ENCODE results near the gene PAX4. TPM values are rescaled to one million over a fixed set of nuclear protein-coding genes. Genes with fewer than 3 reads are reported as not detected.

The PAX4 gene, protein sequence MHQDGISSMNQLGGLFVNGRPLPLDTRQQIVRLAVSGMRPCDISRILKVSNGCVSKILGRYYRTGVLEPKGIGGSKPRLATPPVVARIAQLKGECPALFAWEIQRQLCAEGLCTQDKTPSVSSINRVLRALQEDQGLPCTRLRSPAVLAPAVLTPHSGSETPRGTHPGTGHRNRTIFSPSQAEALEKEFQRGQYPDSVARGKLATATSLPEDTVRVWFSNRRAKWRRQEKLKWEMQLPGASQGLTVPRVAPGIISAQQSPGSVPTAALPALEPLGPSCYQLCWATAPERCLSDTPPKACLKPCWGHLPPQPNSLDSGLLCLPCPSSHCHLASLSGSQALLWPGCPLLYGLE
- not detected for total RNA-seq

DNA sequence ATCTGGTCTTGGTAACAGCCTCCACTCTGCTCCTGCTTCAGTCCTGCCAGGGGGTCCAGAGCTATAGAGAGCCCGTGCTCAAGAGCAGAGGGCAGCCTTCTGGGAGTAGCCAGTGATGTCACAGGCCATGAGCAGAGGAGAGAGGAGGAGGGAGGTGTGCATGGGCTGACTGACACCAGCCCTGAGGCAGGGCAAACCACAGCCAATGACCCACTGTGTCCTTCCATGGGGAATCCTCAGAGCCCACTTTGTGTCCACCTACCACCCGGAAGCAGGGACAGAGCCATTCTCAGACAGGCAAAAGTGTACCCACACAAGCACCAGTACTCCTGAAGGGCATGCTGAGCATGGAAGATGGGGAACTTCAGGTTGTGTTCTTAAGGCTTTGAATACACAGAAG lies at the start of gene PAX4:
Gene PAX4, minus strand, starts transcription at position 101 of the 400 bp plus-strand sequence. CDS start 2,214 bp downstream, outside the sequence.
- peaks cover 0 to 6% (median 0%) of the 10 kb centered on the region in 4 donors for H3K4me1 ChIP-seq
- H3K27me3 ChIP-seq, result peaks cover 0 to 15% (median 7%) of the 10 kb centered on the region in 4 donors
- TF ChIP-seq, protein P1, sequence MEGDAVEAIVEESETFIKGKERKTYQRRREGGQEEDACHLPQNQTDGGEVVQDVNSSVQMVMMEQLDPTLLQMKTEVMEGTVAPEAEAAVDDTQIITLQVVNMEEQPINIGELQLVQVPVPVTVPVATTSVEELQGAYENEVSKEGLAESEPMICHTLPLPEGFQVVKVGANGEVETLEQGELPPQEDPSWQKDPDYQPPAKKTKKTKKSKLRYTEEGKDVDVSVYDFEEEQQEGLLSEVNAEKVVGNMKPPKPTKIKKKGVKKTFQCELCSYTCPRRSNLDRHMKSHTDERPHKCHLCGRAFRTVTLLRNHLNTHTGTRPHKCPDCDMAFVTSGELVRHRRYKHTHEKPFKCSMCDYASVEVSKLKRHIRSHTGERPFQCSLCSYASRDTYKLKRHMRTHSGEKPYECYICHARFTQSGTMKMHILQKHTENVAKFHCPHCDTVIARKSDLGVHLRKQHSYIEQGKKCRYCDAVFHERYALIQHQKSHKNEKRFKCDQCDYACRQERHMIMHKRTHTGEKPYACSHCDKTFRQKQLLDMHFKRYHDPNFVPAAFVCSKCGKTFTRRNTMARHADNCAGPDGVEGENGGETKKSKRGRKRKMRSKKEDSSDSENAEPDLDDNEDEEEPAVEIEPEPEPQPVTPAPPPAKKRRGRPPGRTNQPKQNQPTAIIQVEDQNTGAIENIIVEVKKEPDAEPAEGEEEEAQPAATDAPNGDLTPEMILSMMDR (IDR thresholded peaks at IDR 0.05), result no peak
- TF ChIP-seq POLR2AphosphoS5 (IDR thresholded peaks at IDR 0.05), result no peak
- no peak for TF ChIP-seq EP300 (IDR thresholded peaks at IDR 0.05)
- no peak for TF ChIP-seq POLR2A (IDR thresholded peaks at IDR 0.05)
- H3K4me3 ChIP-seq, result no peak within 1 kb of the TSS
- H3K27ac ChIP-seq, result no peak within 1 kb of the TSS
- ATAC-seq (ENCODE audit: low FRiP score in 2 of 2) (no peak), DNase-seq (no peak)
- H3K9me3 ChIP-seq, result no peaks in the 10 kb centered on the region
- no peaks in the 10 kb centered on the region for H3K36me3 ChIP-seq
- WGBS, 2 donors, result 54% methylated on average over 2 of the region's 2 CpGs; no CpG with 5 or more reads in 1 of the 2 donors

DNA sequence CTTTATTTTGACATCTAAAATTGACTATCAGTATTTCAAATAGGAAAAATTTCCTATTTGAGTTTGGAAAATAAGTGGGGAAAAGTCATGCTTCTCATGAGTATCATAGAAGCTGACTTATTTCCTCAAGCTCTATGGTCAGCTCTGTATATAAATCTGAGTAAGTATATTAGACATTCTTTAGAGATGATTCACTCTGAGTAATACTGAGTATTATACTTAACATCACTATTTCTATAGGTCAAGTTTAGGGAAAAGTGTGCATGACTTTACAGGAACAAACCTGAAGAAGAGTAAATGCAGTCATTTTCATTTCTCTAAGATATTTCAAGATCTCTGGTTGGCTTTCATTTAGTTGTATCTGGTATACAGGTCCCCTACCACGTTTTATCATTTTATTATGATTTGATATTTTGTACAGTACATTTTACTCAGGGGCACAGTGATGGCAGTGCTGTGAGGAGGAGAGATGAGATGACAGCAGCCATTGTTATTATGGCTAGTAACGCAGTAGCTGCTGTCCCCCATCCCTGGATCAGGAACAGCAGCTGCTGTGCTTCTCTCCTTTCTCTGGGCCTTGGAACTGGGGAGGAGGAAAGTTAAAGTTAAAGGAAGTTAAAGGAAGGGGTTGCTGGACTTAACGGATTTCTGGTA lies 49.2 kb upstream of the PAX4 start:
- WGBS, 2 donors, result 86 to 94% methylated on average over 3 of the region's 3 CpGs
- no peak overlapping the region for H3K27ac ChIP-seq
- no peak for TF ChIP-seq POLR2A (IDR thresholded peaks at IDR 0.05)
- no peak for TF ChIP-seq POLR2AphosphoS5 (IDR thresholded peaks at IDR 0.05)
- TF ChIP-seq, protein P1 (IDR thresholded peaks at IDR 0.05), result no peak
- no peak for TF ChIP-seq EP300 (IDR thresholded peaks at IDR 0.05)
- peaks cover 0 to 7% (median 2%) of the 10 kb centered on the region in 4 donors for H3K4me1 ChIP-seq
- no peaks in the 10 kb centered on the region for H3K27me3 ChIP-seq
- no peak for DNase-seq
- ATAC-seq (ENCODE audit: low FRiP score in 2 of 2), result no peak
- no peak overlapping the region for H3K4me3 ChIP-seq
- no peaks in the 10 kb centered on the region for H3K9me3 ChIP-seq
- no peaks in the 10 kb centered on the region for H3K36me3 ChIP-seq

DNA sequence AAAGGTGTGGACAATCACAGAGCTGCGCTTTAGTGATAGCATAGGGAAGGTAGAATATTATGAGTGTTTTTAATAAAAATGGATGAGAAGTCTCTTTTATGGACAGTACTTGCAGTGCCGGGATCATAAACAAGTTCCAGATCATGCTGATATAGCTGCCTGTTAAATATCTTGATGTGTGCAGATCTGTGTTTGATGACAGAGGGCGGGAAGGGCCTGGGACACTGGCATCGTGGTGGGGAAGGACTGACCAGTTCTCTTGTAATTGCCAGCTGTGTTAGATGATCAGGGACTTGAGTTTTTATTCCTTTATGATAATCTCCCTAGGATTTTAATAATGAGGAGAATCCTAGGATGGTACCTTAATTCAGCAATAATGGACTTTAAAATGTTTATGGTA lies 48.7 kb upstream of the PAX4 start:
- no peak for ATAC-seq (ENCODE audit: low FRiP score in 2 of 2)
- no peak for DNase-seq
- Histone ChIP-seq H3K27me3 (no peaks in the 10 kb centered on the region), H3K9me3 (no peaks in the 10 kb centered on the region), H3K4me3 (no peak overlapping the region), H3K36me3 (no peaks in the 10 kb centered on the region), H3K4me1 (peaks cover 0 to 7% (median 2%) of the 10 kb centered on the region in 4 donors), H3K27ac (no peak overlapping the region)
- no peak for TF ChIP-seq POLR2A (IDR thresholded peaks at IDR 0.05)
- TF ChIP-seq, protein P1 (IDR thresholded peaks at IDR 0.05), result no peak
- TF ChIP-seq POLR2AphosphoS5 (IDR thresholded peaks at IDR 0.05), result no peak
- whole genome bisulfite sequencing, 2 donors, result 90 to 91% methylated on average over 4 of the region's 4 CpGs

DNA sequence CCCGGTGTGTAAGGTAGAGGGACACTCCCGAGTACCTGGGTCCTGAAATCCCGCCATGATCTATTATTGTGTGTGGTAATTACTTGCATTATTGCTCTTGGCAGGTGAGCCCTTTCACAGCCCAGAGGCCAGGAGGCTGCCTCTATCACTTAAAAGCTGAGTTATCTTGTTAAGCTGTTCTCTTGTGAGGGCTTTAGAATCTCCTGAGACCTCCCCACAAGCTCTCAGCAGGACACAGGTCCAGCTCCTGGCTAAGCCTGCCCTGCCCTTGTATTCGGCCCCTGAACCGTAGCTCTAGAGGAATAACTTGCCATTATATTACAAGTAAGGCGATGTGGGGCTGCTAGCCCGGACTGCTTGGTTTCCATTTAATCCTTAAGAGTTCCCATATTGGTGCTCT lies 48.0 kb upstream of the PAX4 start:
- DNase-seq, result no peak
- Histone ChIP-seq H3K27ac (no peak overlapping the region), H3K9me3 (no peaks in the 10 kb centered on the region), H3K4me3 (no peak overlapping the region), H3K36me3 (peaks cover 0 to 5% (median 0%) of the 10 kb centered on the region in 4 donors), H3K27me3 (no peaks in the 10 kb centered on the region), H3K4me1 (peaks cover 0 to 7% (median 2%) of the 10 kb centered on the region in 4 donors)
- TF ChIP-seq POLR2A (IDR thresholded peaks at IDR 0.05), result no peak
- no peak for TF ChIP-seq POLR2AphosphoS5 (IDR thresholded peaks at IDR 0.05)
- TF ChIP-seq, protein P1 (IDR thresholded peaks at IDR 0.05), result no peak
- TF ChIP-seq EP300 (IDR thresholded peaks at IDR 0.05), result no peak
- WGBS, 2 donors, result 94% methylated on average over 7 of the region's 7 CpGs
- ATAC-seq (ENCODE audit: low FRiP score in 2 of 2), result no peak
